HepG2 (cell line): Measurements from ENCODE around the gene STPG4. TPM values are rescaled to one million over a fixed set of nuclear protein-coding genes. Genes with fewer than 3 reads are reported as not detected.

ENCODE experiments used
- ATAC-seq: fragments of 200-7000 bp; cut with Tn5 transposase; 3 replicates; pipeline ENCODE4 v1.9.1; 2020; ENCODE audit warnings: mild to moderate bottlenecking, moderate library complexity
- BruUV-seq: library from RNA; stranded (reverse); fragments of 400-500 nt; replicated peaks from 2 replicates; lab custom pipeline; 2021; lab: Mats Ljungman, UMichigan
- CTCF ChIA-PET: fragments of 300-600 bp; formaldehyde crosslinking; extraction: SDS; loops from one replicate; lab custom pipeline; 2021; ENCODE audit warnings: low total read pairs, inconsistent platforms, low intra/inter-chr PET ratio; lab: Yijun Ruan, JAX
- POLR2A ChIA-PET: fragments of 350-600 bp; sonication (Branson Sonifier 250); formaldehyde crosslinking; loops from one replicate; lab custom pipeline; 2020; ENCODE audit warnings: antibody characterized with exemption, inconsistent platforms; lab: Yijun Ruan, JAX
- DNase-seq: peaks from one replicate; pipeline ENCODE4 v3.0.0-alpha.2; 2015; ENCODE audit warnings: low spot score
- FAIRE-seq: peaks from 3 replicates; lab custom pipeline; 2011; peaks lifted over from hg19 to GRCh38; lab: Jason Lieb, UNC
- H2AFZ ChIP-seq: one replicate; pipeline ENCODE4 v1.6.1; 2011; ENCODE audit warnings: low read length, inconsistent platforms
- H3K27ac ChIP-seq: fragments of 300-600 bp; 3 replicates; pipeline ENCODE4 v1.8.0; 2011; ENCODE audit warnings: mixed run types, mild to moderate bottlenecking, mixed read lengths, low read length, inconsistent platforms; ENCODE audit not compliant: insufficient read depth; ENCODE audit errors: extremely low read length
- H3K27me3 ChIP-seq, 2 experiments: fragments of 200-600 bp in 1 of 2; 2 replicates in 1 of 2; 3 replicates in 1 of 2; pipeline versions ENCODE4 v1.6.0 to v1.8.0; 2011; ENCODE audit warnings: low read length in 2 of 2, mild to moderate bottlenecking in 2 of 2, moderate library complexity in 2 of 2, inconsistent platforms in 1 of 2; ENCODE audit not compliant: insufficient read depth in 2 of 2, control insufficient read depth in 1 of 2
- H3K36me3 ChIP-seq, 2 experiments: fragments of 200-600 bp in 1 of 2; replicated peaks in 1 of 2; 2 replicates in 1 of 2; 3 replicates in 1 of 2; pipeline versions ENCODE4 v1.5.1 to v1.8.0; 2011; ENCODE audit warnings: low read length in 2 of 2, inconsistent platforms in 1 of 2; ENCODE audit not compliant: insufficient read depth in 2 of 2, control insufficient read depth in 1 of 2
- H3K4me1 ChIP-seq: 2 replicates; pipeline ENCODE4 v1.5.1; 2012; ENCODE audit warnings: low read length, inconsistent platforms; ENCODE audit not compliant: insufficient read depth
- H3K4me2 ChIP-seq: 2 replicates; pipeline ENCODE4 v1.6.0; 2011; ENCODE audit warnings: low read depth, low read length, inconsistent platforms
- H3K4me3 ChIP-seq, 3 experiments: fragments of 200-600 bp in 1 of 3; sonication (generic), shearing (Covaris generic) in 1 of 3; replicated peaks in 1 of 3; 2 replicates each; pipeline ENCODE4 v1.5.1; 2011 to 2016; ENCODE audit warnings: low read length in 3 of 3, inconsistent platforms in 2 of 3, low read depth in 2 of 3, mild to moderate bottlenecking in 2 of 3, control low read depth in 1 of 3, mixed read lengths in 1 of 3; ENCODE audit not compliant: insufficient read depth in 1 of 3
- H3K79me2 ChIP-seq: one replicate; pipeline ENCODE4 v1.6.1; 2011; ENCODE audit warnings: low read length, inconsistent platforms; ENCODE audit not compliant: insufficient read depth
- H3K9ac ChIP-seq: 2 replicates; pipeline ENCODE4 v1.6.0; 2011; ENCODE audit warnings: mild to moderate bottlenecking, low read depth, low read length, inconsistent platforms; ENCODE audit not compliant: insufficient read depth
- H3K9me3 ChIP-seq: 2 replicates; pipeline ENCODE4 v1.5.1; 2012; ENCODE audit warnings: mild to moderate bottlenecking, low read length
- H4K20me1 ChIP-seq: 2 replicates; pipeline ENCODE4 v1.6.0; 2011; ENCODE audit warnings: inconsistent platforms, mild to moderate bottlenecking, low read length, moderate library complexity; ENCODE audit not compliant: insufficient read depth
- ERF ChIP-seq: IDR thresholded peaks from 2 replicates; pipeline ENCODE4 v1.6.1; 2018; ENCODE audit warnings: missing biosample characterization, missing genetic modification reagents
- ISX ChIP-seq: sonication (generic); formaldehyde crosslinking; conservative IDR thresholded peaks from 2 replicates; pipeline ENCODE4 v1.5.0; 2020; ENCODE audit warnings: missing genetic modification reagents
- MAX ChIP-seq: IDR thresholded peaks from 2 replicates; pipeline ENCODE4 v1.6.1; 2012; ENCODE audit warnings: inconsistent platforms
- MIER2 ChIP-seq: IDR thresholded peaks from 2 replicates; pipeline ENCODE4 v1.6.1; 2016; ENCODE audit warnings: missing biosample characterization, missing genetic modification reagents
- MLXIP ChIP-seq: sonication (generic); formaldehyde crosslinking; IDR thresholded peaks from 2 replicates; pipeline ENCODE4 v1.9.0; 2021; ENCODE audit warnings: missing genetic modification reagents, borderline replicate concordance
- SOX13 ChIP-seq, 3 experiments: fragments of 450-650 bp in 1 of 3; sonication (generic) in 1 of 3; formaldehyde crosslinking in 1 of 3; IDR thresholded peaks in 2 of 3; conservative IDR thresholded peaks in 1 of 3; 2 replicates each; pipeline versions ENCODE4 v1.5.0 to v1.6.1; 2016 to 2020; ENCODE audit warnings: antibody characterized with exemption in 1 of 3, mild to moderate bottlenecking in 1 of 3, missing compliant biosample characterization in 1 of 3, missing genetic modification reagents in 1 of 3, moderate library complexity in 1 of 3
- ZC3H13 ChIP-seq: sonication (generic); formaldehyde crosslinking; IDR thresholded peaks from 2 replicates; pipeline ENCODE4 v1.8.1; 2023; ENCODE audit warnings: mild to moderate bottlenecking, missing genetic modification reagents, moderate library complexity
- ZNF205 ChIP-seq: IDR thresholded peaks from 2 replicates; pipeline ENCODE4 v1.6.1; 2018; ENCODE audit warnings: missing biosample characterization, missing genetic modification reagents
- ZNF225 ChIP-seq: sonication (generic); formaldehyde crosslinking; IDR thresholded peaks from 2 replicates; pipeline ENCODE4 v1.4.0; 2020; ENCODE audit warnings: mild to moderate bottlenecking, missing genetic modification reagents
- ZNF350 ChIP-seq: sonication (generic); formaldehyde crosslinking; IDR thresholded peaks from 2 replicates; pipeline ENCODE4 v1.4.0; 2020; ENCODE audit warnings: mild to moderate bottlenecking, low read depth, missing genetic modification reagents, borderline replicate concordance
- ZNF878 ChIP-seq: sonication (generic); formaldehyde crosslinking; IDR thresholded peaks from 2 replicates; pipeline ENCODE4 v1.8.1; 2023; ENCODE audit warnings: mild to moderate bottlenecking, missing genetic modification reagents, moderate library complexity
- ZSCAN29 ChIP-seq: sonication (generic); formaldehyde crosslinking; conservative IDR thresholded peaks from 2 replicates; pipeline ENCODE4 v1.4.0; 2020; ENCODE audit warnings: mild to moderate bottlenecking, missing genetic modification reagents
- WGBS: methylation state at CpG from one replicate; pipeline ENCODE4 v1.1.6; 2017; ENCODE audit warnings: low lambda C conversion rate; 5-methylcytosine and 5-hydroxymethylcytosine counted together
- in situ Hi-C: cut with HindIII; loops from 2 replicates; pipeline ENCODE4 v1.10.0; 2017; ENCODE audit warnings: low pct_unique_long_range_greater_than_20kb; ENCODE audit not compliant: extremely low pct_ligation_motif_present
- intact Hi-C: fragments of 100-400 bp; cut with micrococcal nuclease; formaldehyde crosslinking; loops from one replicate; pipeline ENCODE4 v1.10.0; 2022; ENCODE audit not compliant: unreplicated experiment
- polyA plus RNA-seq, 8 experiments: library from polyadenylated mRNA; depleted of rRNA in 3 of 8; stranded (reverse) in 7 of 8; unstranded in 1 of 8; fragments of >200 nt; fragmentation: Illumina TruSeq in 4 of 8; extraction: Trizol in 4 of 8; gene quantifications; 2 replicates each; pipeline versions ENCODE4 v1.2.1 to v1.2.3, GENCODE V29; 2011 to 2016; ENCODE audit warnings: low read depth in 4 of 8, missing spikeins in 1 of 8, mixed read lengths in 1 of 8; ENCODE audit not compliant: insufficient read depth in 1 of 8
- total RNA-seq, 5 experiments: library from RNA; depleted of rRNA; stranded (reverse); fragments of >200 nt; fragmentation: Illumina TruSeq; extraction: Trizol; gene quantifications; 2 replicates each; pipeline ENCODE4 v1.2.3, GENCODE V29; 2016; ENCODE audit warnings: low read depth in 1 of 5
- TF ChIP-seq, protein P1 (sequence below): sonication (generic); formaldehyde crosslinking; conservative IDR thresholded peaks from 2 replicates; pipeline ENCODE4 v1.4.0; 2020; ENCODE audit warnings: mild to moderate bottlenecking, missing genetic modification reagents, moderate library complexity

The STPG4 gene
- total and polyA plus RNA-seq, 2 of the 13 experiments (the other 11 are each of a cell fraction or from before 2014, with no cell fraction given), result 0.11 to 0.15 TPM

DNA sequence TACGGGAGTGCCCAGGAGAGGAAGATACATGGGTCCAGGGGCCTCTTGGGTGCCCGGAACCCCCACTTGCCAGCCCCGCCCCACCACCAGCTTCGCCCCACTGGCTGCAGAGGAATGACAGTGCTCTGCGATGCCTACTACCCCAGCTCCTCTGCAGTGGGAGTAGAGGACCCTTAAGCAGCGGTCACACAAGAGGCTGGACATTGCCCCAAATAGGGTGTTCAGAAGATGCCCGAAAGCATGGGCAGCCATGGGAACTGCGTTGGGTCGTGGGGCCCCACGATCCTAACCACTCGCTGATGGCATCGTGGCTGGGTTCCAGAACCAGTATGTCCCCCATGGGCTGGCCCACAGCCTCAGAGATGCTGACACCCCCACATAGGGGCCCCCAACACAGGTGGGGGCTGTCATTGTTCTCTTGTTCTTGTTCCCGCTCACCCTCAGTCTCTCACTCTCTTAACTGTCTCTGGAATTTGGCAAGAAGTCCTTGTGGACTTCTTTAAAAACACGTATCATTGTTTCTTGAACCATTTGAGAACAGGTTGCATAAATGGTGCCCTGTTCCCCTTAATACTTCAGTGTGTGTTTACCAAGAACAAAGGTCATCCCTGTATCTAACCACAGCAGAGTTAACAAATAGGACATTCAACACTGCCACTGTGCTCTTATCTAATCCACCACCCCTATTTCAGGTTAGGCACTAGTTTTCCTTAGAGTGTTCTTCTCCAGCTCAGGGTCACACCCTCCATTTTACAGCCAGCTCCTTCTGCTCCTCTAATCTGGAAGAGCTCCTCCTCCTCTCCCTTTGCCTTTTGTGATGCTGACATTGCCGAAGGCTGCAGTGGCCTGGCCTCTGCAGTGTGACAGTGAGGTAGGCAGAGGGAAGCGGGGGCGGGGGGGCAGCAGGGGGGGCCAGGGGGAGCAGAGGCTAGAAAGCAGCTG lies 76.3 kb downstream of the STPG4 start:
- 19% methylated on average over 12 of the region's 17 CpGs for WGBS
- Histone ChIP-seq H3K27me3 (no peaks in the 10 kb centered on the region), H2AFZ (no peak overlapping the region), H3K9me3 (no peaks in the 10 kb centered on the region), H3K79me2 (peaks cover 12% of the 10 kb centered on the region), H3K4me1 (peaks cover 71% of the 10 kb centered on the region), H3K36me3 (no peaks in the 10 kb centered on the region; a peak in 1 of 5 replicates), H4K20me1 (no peaks in the 10 kb centered on the region), H3K4me3 (peak overlapping the region in 2 of 3 experiments; percentile 50 to 68; a peak in 5 of 6 replicates), H3K9ac (peak overlapping the region; percentile 89), H3K4me2 (peak overlapping the region; percentile 90), H3K27ac (peak overlapping the region; percentile 88)
- FAIRE-seq (peak; percentile 99), DNase-seq (peak; percentile 99), ATAC-seq (peak; percentile 75)
- intact Hi-C loops, result loop anchor here (1.0 to 5.0 kb wide), 3 partner anchors 8 to 231 kb away; no protein-coding TSS in a partner anchor
- ChIA-PET CTCF (no interaction called here), POLR2A (interaction anchor here (0.5 to 5.3 kb wide), 28 partner anchors 10 to 324 kb away, joined by 3 to 134 read pairs (median 4); partner anchors contain the start of gene MSH2)
- BruUV-seq, result TSS peak; percentile 66
- in situ Hi-C loops, result no loop called here
- TF ChIP-seq ZNF205 (CRISPR knock-in tag) (peak; percentile 85), ZNF878 (CRISPR knock-in tag) (peak; percentile 68), ERF (peak; percentile 86), MLXIP (CRISPR knock-in tag) (no peak), SOX13 (IDR thresholded peaks at IDR 0.05) (peak; percentile 88), SOX13 (CRISPR knock-in tag; conservative IDR thresholded peaks at IDR 0.05 in 1 of 2, IDR thresholded peaks at IDR 0.05 in 1 of 2) (peak in 1 of 2 experiments; percentile 98; a peak in 2 of 4 replicates), ZC3H13 (CRISPR knock-in tag) (peak; percentile 48; the same call in 1 of the 2 replicates), ZNF350 (CRISPR knock-in tag) (no peak), ZSCAN29 (CRISPR knock-in tag) (peak; percentile 94), MAX (no peak), MIER2 (CRISPR knock-in tag) (no peak), ISX (no peak), ZNF225 (CRISPR knock-in tag) (0 out of 2 replicates have a peak, but pooled peaks have one; percentile 39)
- TF ChIP-seq, protein P1, sequence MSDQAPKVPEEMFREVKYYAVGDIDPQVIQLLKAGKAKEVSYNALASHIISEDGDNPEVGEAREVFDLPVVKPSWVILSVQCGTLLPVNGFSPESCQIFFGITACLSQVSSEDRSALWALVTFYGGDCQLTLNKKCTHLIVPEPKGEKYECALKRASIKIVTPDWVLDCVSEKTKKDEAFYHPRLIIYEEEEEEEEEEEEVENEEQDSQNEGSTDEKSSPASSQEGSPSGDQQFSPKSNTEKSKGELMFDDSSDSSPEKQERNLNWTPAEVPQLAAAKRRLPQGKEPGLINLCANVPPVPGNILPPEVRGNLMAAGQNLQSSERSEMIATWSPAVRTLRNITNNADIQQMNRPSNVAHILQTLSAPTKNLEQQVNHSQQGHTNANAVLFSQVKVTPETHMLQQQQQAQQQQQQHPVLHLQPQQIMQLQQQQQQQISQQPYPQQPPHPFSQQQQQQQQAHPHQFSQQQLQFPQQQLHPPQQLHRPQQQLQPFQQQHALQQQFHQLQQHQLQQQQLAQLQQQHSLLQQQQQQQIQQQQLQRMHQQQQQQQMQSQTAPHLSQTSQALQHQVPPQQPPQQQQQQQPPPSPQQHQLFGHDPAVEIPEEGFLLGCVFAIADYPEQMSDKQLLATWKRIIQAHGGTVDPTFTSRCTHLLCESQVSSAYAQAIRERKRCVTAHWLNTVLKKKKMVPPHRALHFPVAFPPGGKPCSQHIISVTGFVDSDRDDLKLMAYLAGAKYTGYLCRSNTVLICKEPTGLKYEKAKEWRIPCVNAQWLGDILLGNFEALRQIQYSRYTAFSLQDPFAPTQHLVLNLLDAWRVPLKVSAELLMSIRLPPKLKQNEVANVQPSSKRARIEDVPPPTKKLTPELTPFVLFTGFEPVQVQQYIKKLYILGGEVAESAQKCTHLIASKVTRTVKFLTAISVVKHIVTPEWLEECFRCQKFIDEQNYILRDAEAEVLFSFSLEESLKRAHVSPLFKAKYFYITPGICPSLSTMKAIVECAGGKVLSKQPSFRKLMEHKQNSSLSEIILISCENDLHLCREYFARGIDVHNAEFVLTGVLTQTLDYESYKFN (CRISPR knock-in tag), result peak; percentile 99
